CD14-positive monocyte (primary cell): ENCODE results near the gene TRIM74. TPM values are rescaled to one million over a fixed set of nuclear protein-coding genes. Genes with fewer than 3 reads are reported as not detected.

Experiments used
- DNase-seq, 3 donors: peaks; one replicate each; pipeline ENCODE4 v3.0.0-alpha.2; 2011 to 2022
- H2AFZ ChIP-seq: 2 replicates; pipeline ENCODE4 v1.6.0; 2012; ENCODE audit warnings: mild to moderate bottlenecking, low read depth, low read length, inconsistent platforms; ENCODE audit not compliant: insufficient read depth, poor library complexity, severe bottlenecking
- H3K27ac ChIP-seq, 2 donors: 1 replicate in 1 of 2; 2 replicates in 1 of 2; pipeline ENCODE4 v1.5.1; 2012 to 2013; ENCODE audit warnings: low read length in 2 of 2, control low read depth in 1 of 2, inconsistent platforms in 1 of 2, low read depth in 1 of 2, mild to moderate bottlenecking in 1 of 2
- H3K27me3 ChIP-seq, 2 donors: one replicate each; pipeline versions ENCODE4 v1.6.0 to v1.6.1; 2011 to 2013; ENCODE audit warnings: low read length in 2 of 2; ENCODE audit not compliant: control insufficient read depth in 2 of 2, insufficient read depth in 2 of 2
- H3K36me3 ChIP-seq, 2 donors: replicated peaks in 1 of 2; 1 replicate in 1 of 2; 2 replicates in 1 of 2; pipeline versions ENCODE4 v1.5.1 to v1.6.1; 2012 to 2013; ENCODE audit warnings: low read length in 2 of 2, control low read depth in 1 of 2, inconsistent platforms in 1 of 2, mild to moderate bottlenecking in 1 of 2; ENCODE audit not compliant: insufficient read depth in 2 of 2, control insufficient read depth in 1 of 2
- H3K4me1 ChIP-seq, 2 donors: 1 replicate in 1 of 2; 2 replicates in 1 of 2; pipeline versions ENCODE4 v1.5.1 to v1.6.1; 2012 to 2013; ENCODE audit warnings: low read length in 2 of 2, control low read depth in 1 of 2, inconsistent platforms in 1 of 2, mild to moderate bottlenecking in 1 of 2, moderate library complexity in 1 of 2; ENCODE audit not compliant: insufficient read depth in 2 of 2, control insufficient read depth in 1 of 2
- H3K4me2 ChIP-seq: replicated peaks from 2 replicates; pipeline ENCODE3; 2012; ENCODE audit warnings: low read length, moderate library complexity, mild to moderate bottlenecking; ENCODE audit not compliant: poor library complexity, severe bottlenecking; ENCODE audit errors: extremely low read depth
- H3K4me3 ChIP-seq, 3 experiments: fragments of 200-600 bp in 1 of 3; sonication (generic) in 1 of 3; replicated peaks in 1 of 3; 1 replicate in 2 of 3; 2 replicates in 1 of 3; pipeline ENCODE4 v1.5.1; 2011 to 2013; ENCODE audit warnings: low read length in 3 of 3, mild to moderate bottlenecking in 3 of 3, control low read depth in 2 of 3, low read depth in 2 of 3, inconsistent platforms in 1 of 3, moderate library complexity in 1 of 3
- H3K79me2 ChIP-seq: 2 replicates; pipeline ENCODE4 v1.6.0; 2012; ENCODE audit warnings: mild to moderate bottlenecking, control low read depth, inconsistent platforms, low read length, moderate library complexity; ENCODE audit not compliant: insufficient read depth
- H3K9ac ChIP-seq: 2 replicates; pipeline ENCODE4 v1.6.0; 2017; ENCODE audit warnings: low read length, mild to moderate bottlenecking; ENCODE audit not compliant: insufficient read depth, poor library complexity, severe bottlenecking
- H3K9me3 ChIP-seq, 2 donors: replicated peaks in 1 of 2; 1 replicate in 1 of 2; 2 replicates in 1 of 2; pipeline versions ENCODE4 v1.5.1 to v1.6.1; 2012 to 2013; ENCODE audit warnings: low read length in 2 of 2, control low read depth in 1 of 2; ENCODE audit not compliant: control insufficient read depth in 1 of 2, insufficient read depth in 1 of 2
- H4K20me1 ChIP-seq: 2 replicates; pipeline ENCODE4 v1.6.0; 2012; ENCODE audit warnings: mild to moderate bottlenecking, low read length, control low read depth, moderate library complexity; ENCODE audit not compliant: insufficient read depth
- H3K27ac Mint-ChIP-seq, 7 donors: one replicate each; pipeline ENCODE4 v1.8.0; 2020; ENCODE audit warnings: mild to moderate bottlenecking in 7 of 7, mixed read lengths in 7 of 7, moderate library complexity in 6 of 7, inconsistent platforms in 2 of 7
- H3K27me3 Mint-ChIP-seq, 3 donors: one replicate each; pipeline ENCODE4 v1.8.0; 2021 to 2022; ENCODE audit warnings: low read depth in 3 of 3, mild to moderate bottlenecking in 3 of 3, mixed read lengths in 3 of 3, moderate library complexity in 3 of 3, inconsistent platforms in 1 of 3
- H3K36me3 Mint-ChIP-seq, 2 donors: one replicate each; pipeline ENCODE4 v1.8.0; 2020; ENCODE audit warnings: mixed read lengths in 2 of 2, inconsistent platforms in 1 of 2, mild to moderate bottlenecking in 1 of 2
- H3K4me1 Mint-ChIP-seq: one replicate; pipeline ENCODE4 v1.8.0; 2020; ENCODE audit warnings: mild to moderate bottlenecking, mixed read lengths
- H3K4me3 Mint-ChIP-seq, 2 donors: one replicate each; pipeline ENCODE4 v1.8.0; 2020; ENCODE audit warnings: mild to moderate bottlenecking in 2 of 2, mixed read lengths in 2 of 2, moderate library complexity in 1 of 2
- H3K9me3 Mint-ChIP-seq, 7 donors: one replicate each; pipeline ENCODE4 v1.8.0; 2020 to 2022; ENCODE audit warnings: mixed read lengths in 7 of 7, mild to moderate bottlenecking in 6 of 7, moderate library complexity in 6 of 7, inconsistent platforms in 2 of 7
- WGBS: methylation state at CpG from one replicate; pipeline ENCODE4 v1.1.5; 2013; ENCODE audit warnings: missing lambda C conversion rate; ENCODE audit not compliant: insufficient coverage; 5-methylcytosine and 5-hydroxymethylcytosine counted together
- intact Hi-C, 2 donors: fragments of 100-400 bp; cut with micrococcal nuclease; formaldehyde crosslinking; loops; one replicate each; pipeline versions ENCODE4 v1.15.0 to v1.15.1; 2023
- polyA plus RNA-seq, 3 donors: library from polyadenylated mRNA; depleted of rRNA in 1 of 3; unstranded in 2 of 3; stranded (reverse) in 1 of 3; fragments of 300-500 nt in 2 of 3; fragments of >200 nt in 1 of 3; fragmentation: Illumina TruSeq in 2 of 3; gene quantifications; 1 replicate in 2 of 3; 2 replicates in 1 of 3; pipeline ENCODE4 v1.2.3, GENCODE V29; 2012 to 2021
- TF ChIP-seq, protein P1 (sequence below): fragments of 200-600 bp; IDR thresholded peaks from one replicate; pipeline ENCODE4 v1.8.0; 2022; ENCODE audit warnings: antibody characterized with exemption, mild to moderate bottlenecking

TRIM74 gene
- polyA plus RNA-seq, 3 donors = 0.08 TPM; not detected in 2

- Histone ChIP-seq H4K20me1 (no peaks in the 10 kb centered on the region), H3K9me3 (no peaks in the 10 kb centered on the region), H2AFZ (peak overlapping the region; percentile 93), H3K9ac (peak overlapping the region; percentile 89), H3K4me3 (peak overlapping the region; percentile 62 to 95 (median 77)), H3K4me1 (peaks cover 14 to 17% of the 10 kb centered on the region in 2 donors), H3K36me3 (peaks cover 22 to 39% of the 10 kb centered on the region in 2 donors), H3K4me2 (peak overlapping the region; percentile 91), H3K79me2 (peaks cover 62% of the 10 kb centered on the region), H3K27me3 (no peaks in the 10 kb centered on the region), H3K27ac (peak overlapping the region; percentile 92 to 95)
- H3K9me3 Mint-ChIP-seq = peaks cover 0 to 2% (median 0%) of the 10 kb centered on the region in 7 donors
- H3K4me1 Mint-ChIP-seq = peaks cover 13% of the 10 kb centered on the region
- TF ChIP-seq, protein P1, sequence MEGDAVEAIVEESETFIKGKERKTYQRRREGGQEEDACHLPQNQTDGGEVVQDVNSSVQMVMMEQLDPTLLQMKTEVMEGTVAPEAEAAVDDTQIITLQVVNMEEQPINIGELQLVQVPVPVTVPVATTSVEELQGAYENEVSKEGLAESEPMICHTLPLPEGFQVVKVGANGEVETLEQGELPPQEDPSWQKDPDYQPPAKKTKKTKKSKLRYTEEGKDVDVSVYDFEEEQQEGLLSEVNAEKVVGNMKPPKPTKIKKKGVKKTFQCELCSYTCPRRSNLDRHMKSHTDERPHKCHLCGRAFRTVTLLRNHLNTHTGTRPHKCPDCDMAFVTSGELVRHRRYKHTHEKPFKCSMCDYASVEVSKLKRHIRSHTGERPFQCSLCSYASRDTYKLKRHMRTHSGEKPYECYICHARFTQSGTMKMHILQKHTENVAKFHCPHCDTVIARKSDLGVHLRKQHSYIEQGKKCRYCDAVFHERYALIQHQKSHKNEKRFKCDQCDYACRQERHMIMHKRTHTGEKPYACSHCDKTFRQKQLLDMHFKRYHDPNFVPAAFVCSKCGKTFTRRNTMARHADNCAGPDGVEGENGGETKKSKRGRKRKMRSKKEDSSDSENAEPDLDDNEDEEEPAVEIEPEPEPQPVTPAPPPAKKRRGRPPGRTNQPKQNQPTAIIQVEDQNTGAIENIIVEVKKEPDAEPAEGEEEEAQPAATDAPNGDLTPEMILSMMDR = no peak
- H3K27me3 Mint-ChIP-seq = peaks cover 0 to 2% (median 2%) of the 10 kb centered on the region in 3 donors
- intact Hi-C loops = loop anchor here in 1 of 2 donors (10.0 kb wide), 1 partner anchor 760 kb away; the partner anchor contains the start of genes BUD23 and DNAJC30
- no peak for DNase-seq
- peak overlapping the region; percentile 97 to 99 for H3K4me3 Mint-ChIP-seq
- WGBS = no CpG with 5 or more reads among the region's 5 CpGs
- peak overlapping the region; percentile 99 for H3K27ac Mint-ChIP-seq
- peaks cover 48 to 57% of the 10 kb centered on the region in 2 donors for H3K36me3 Mint-ChIP-seq
Observed at GRCh38 chr7:72924386-72924732, 44.9 kb downstream of the TRIM74 start.

DNA sequence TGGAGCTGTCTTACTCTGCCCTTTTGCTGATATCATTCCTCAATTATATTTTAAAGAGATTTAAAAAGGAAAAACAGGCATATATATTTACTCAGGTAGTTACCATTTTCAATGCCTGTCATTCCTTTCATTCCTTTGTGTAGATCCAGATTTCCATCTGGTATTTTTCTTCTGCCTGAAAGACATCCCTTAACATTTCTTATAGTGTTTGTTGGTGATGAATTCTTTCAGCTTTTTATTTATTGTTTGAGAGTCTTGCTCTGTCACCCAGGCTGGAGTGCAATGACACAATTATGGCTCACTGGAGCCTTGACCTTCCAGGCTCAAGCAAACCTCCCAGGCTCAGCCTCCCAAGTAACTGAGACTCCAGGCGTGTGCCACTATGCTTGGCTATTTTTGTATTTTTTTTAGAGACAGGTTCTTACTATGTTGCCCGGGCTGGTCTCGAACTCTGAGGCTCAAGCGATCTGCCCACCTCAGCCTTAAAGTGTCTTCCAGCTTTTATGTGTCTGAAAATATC is 50.0 kb downstream of the TRIM74 start:
- H3K4me1 Mint-ChIP-seq = peaks cover 8% of the 10 kb centered on the region
- Histone ChIP-seq H3K79me2 (peaks cover 59% of the 10 kb centered on the region), H3K9me3 (no peaks in the 10 kb centered on the region), H3K4me2 (no peak overlapping the region), H3K4me3 (no peak overlapping the region), H3K36me3 (peaks cover 3 to 22% of the 10 kb centered on the region in 2 donors), H4K20me1 (peaks cover 19% of the 10 kb centered on the region), H3K27me3 (no peaks in the 10 kb centered on the region), H3K4me1 (peaks cover 4 to 7% of the 10 kb centered on the region in 2 donors), H2AFZ (no peak overlapping the region), H3K9ac (no peak overlapping the region), H3K27ac (no peak overlapping the region)
- no peaks in the 10 kb centered on the region for H3K9me3 Mint-ChIP-seq
- peaks cover 36 to 52% of the 10 kb centered on the region in 2 donors for H3K36me3 Mint-ChIP-seq
- TF ChIP-seq, protein P1 = no peak
- peak overlapping the region in 1 of 7 donors; percentile 74 for H3K27ac Mint-ChIP-seq
- no peak for DNase-seq
- H3K4me3 Mint-ChIP-seq = no peak overlapping the region
- intact Hi-C loops = loop anchor here in 1 of 2 donors (10.0 kb wide), 1 partner anchor 95 kb away; the partner anchor contains the start of gene TYW1B
- WGBS = 100% methylated on average over 4 of the region's 4 CpGs
- H3K27me3 Mint-ChIP-seq = peaks cover 0 to 2% (median 0%) of the 10 kb centered on the region in 3 donors
